ENCODE results near the gene HPSE2.

The HPSE2 gene

GRCh38 chr10:99125879-99126278 is 109.8 kb downstream of the HPSE2 start:
- H3K27ac ChIP-seq (ENCODE audit: low read depth, low read length), result no peak overlapping the region
- no peaks in the 10 kb centered on the region for H3K4me1 ChIP-seq (ENCODE audit: control insufficient read depth, insufficient read depth, low read length)
- H3K9ac ChIP-seq (ENCODE audit: low read length), result no peak overlapping the region
- H3K27me3 ChIP-seq (ENCODE audit: control insufficient read depth, insufficient read depth, low read length), result no peaks in the 10 kb centered on the region
- no peak overlapping the region for H3K4me3 ChIP-seq (ENCODE audit: low read length)
- no peaks in the 10 kb centered on the region for H3K36me3 ChIP-seq (ENCODE audit: control insufficient read depth, insufficient read depth, low read length)

GRCh38 chr10:99124376-99124775 is 111.3 kb downstream of the HPSE2 start:
- no peak overlapping the region for H3K4me3 ChIP-seq (ENCODE audit: low read length)
- H3K4me1 ChIP-seq (ENCODE audit: control insufficient read depth, insufficient read depth, low read length), result no peaks in the 10 kb centered on the region
- H3K27ac ChIP-seq (ENCODE audit: low read depth, low read length), result no peak overlapping the region
- no peaks in the 10 kb centered on the region for H3K36me3 ChIP-seq (ENCODE audit: control insufficient read depth, insufficient read depth, low read length)
- no peak overlapping the region for H3K9ac ChIP-seq (ENCODE audit: low read length)
- H3K27me3 ChIP-seq (ENCODE audit: control insufficient read depth, insufficient read depth, low read length), result no peaks in the 10 kb centered on the region

GRCh38 chr10:99123851-99124250 is 111.8 kb downstream of the HPSE2 start:
- Histone ChIP-seq H3K4me3 (ENCODE audit: low read length) (no peak overlapping the region), H3K27ac (ENCODE audit: low read depth, low read length) (no peak overlapping the region), H3K4me1 (ENCODE audit: control insufficient read depth, insufficient read depth, low read length) (no peaks in the 10 kb centered on the region), H3K9ac (ENCODE audit: low read length) (no peak overlapping the region), H3K36me3 (ENCODE audit: control insufficient read depth, insufficient read depth, low read length) (no peaks in the 10 kb centered on the region), H3K27me3 (ENCODE audit: control insufficient read depth, insufficient read depth, low read length) (no peaks in the 10 kb centered on the region)

- Histone ChIP-seq H3K27me3 (ENCODE audit: control insufficient read depth, insufficient read depth, low read length) (no peaks in the 10 kb centered on the region), H3K4me3 (ENCODE audit: low read length) (no peak overlapping the region), H3K27ac (ENCODE audit: low read depth, low read length) (no peak overlapping the region), H3K9ac (ENCODE audit: low read length) (no peak overlapping the region), H3K4me1 (ENCODE audit: control insufficient read depth, insufficient read depth, low read length) (no peaks in the 10 kb centered on the region), H3K36me3 (ENCODE audit: control insufficient read depth, insufficient read depth, low read length) (no peaks in the 10 kb centered on the region)
Measured at GRCh38 chr10:99123336-99123735, 112.3 kb downstream of the HPSE2 start.

- Histone ChIP-seq H3K4me1 (ENCODE audit: control insufficient read depth, insufficient read depth, low read length) (no peaks in the 10 kb centered on the region), H3K36me3 (ENCODE audit: control insufficient read depth, insufficient read depth, low read length) (no peaks in the 10 kb centered on the region), H3K4me3 (ENCODE audit: low read length) (no peak overlapping the region), H3K27me3 (ENCODE audit: control insufficient read depth, insufficient read depth, low read length) (no peaks in the 10 kb centered on the region), H3K9ac (ENCODE audit: low read length) (no peak overlapping the region), H3K27ac (ENCODE audit: low read depth, low read length) (no peak overlapping the region)
Measured at GRCh38 chr10:99119258-99119748, 116.3 kb downstream of the HPSE2 start.

GRCh38 chr10:99115703-99116102 is 119.9 kb downstream of the HPSE2 start:
- H3K36me3 ChIP-seq (ENCODE audit: control insufficient read depth, insufficient read depth, low read length), result no peaks in the 10 kb centered on the region
- no peak overlapping the region for H3K27ac ChIP-seq (ENCODE audit: low read depth, low read length)
- no peak overlapping the region for H3K9ac ChIP-seq (ENCODE audit: low read length)
- no peak overlapping the region for H3K4me3 ChIP-seq (ENCODE audit: low read length)
- no peaks in the 10 kb centered on the region for H3K4me1 ChIP-seq (ENCODE audit: control insufficient read depth, insufficient read depth, low read length)
- H3K27me3 ChIP-seq (ENCODE audit: control insufficient read depth, insufficient read depth, low read length), result no peaks in the 10 kb centered on the region

GRCh38 chr10:99085358-99085757 is 150.3 kb downstream of the HPSE2 start:
- H3K4me3 ChIP-seq (ENCODE audit: low read length), result no peak overlapping the region
- no peaks in the 10 kb centered on the region for H3K36me3 ChIP-seq (ENCODE audit: control insufficient read depth, insufficient read depth, low read length)
- H3K27ac ChIP-seq (ENCODE audit: low read depth, low read length), result no peak overlapping the region
- no peak overlapping the region for H3K9ac ChIP-seq (ENCODE audit: low read length)
- H3K4me1 ChIP-seq (ENCODE audit: control insufficient read depth, insufficient read depth, low read length), result no peaks in the 10 kb centered on the region
- H3K27me3 ChIP-seq (ENCODE audit: control insufficient read depth, insufficient read depth, low read length), result no peaks in the 10 kb centered on the region

- Histone ChIP-seq H3K9ac (ENCODE audit: low read length) (no peak overlapping the region), H3K27ac (ENCODE audit: low read depth, low read length) (no peak overlapping the region), H3K4me3 (ENCODE audit: low read length) (no peak overlapping the region), H3K4me1 (ENCODE audit: control insufficient read depth, insufficient read depth, low read length) (no peaks in the 10 kb centered on the region), H3K27me3 (ENCODE audit: control insufficient read depth, insufficient read depth, low read length) (no peaks in the 10 kb centered on the region), H3K36me3 (ENCODE audit: control insufficient read depth, insufficient read depth, low read length) (no peaks in the 10 kb centered on the region)
Measured at GRCh38 chr10:99084161-99084560, 151.5 kb downstream of the HPSE2 start.

GRCh38 chr10:99080275-99080945 is 155.2 kb downstream of the HPSE2 start:
- no peak overlapping the region for H3K4me3 ChIP-seq (ENCODE audit: low read length)
- H3K27me3 ChIP-seq (ENCODE audit: control insufficient read depth, insufficient read depth, low read length), result no peaks in the 10 kb centered on the region
- no peaks in the 10 kb centered on the region for H3K4me1 ChIP-seq (ENCODE audit: control insufficient read depth, insufficient read depth, low read length)
- H3K36me3 ChIP-seq (ENCODE audit: control insufficient read depth, insufficient read depth, low read length), result no peaks in the 10 kb centered on the region
- no peak overlapping the region for H3K9ac ChIP-seq (ENCODE audit: low read length)
- H3K27ac ChIP-seq (ENCODE audit: low read depth, low read length), result no peak overlapping the region

GRCh38 chr10:99062591-99062990 is 173.1 kb downstream of the HPSE2 start:
- H3K36me3 ChIP-seq (ENCODE audit: control insufficient read depth, insufficient read depth, low read length), result no peaks in the 10 kb centered on the region
- H3K4me1 ChIP-seq (ENCODE audit: control insufficient read depth, insufficient read depth, low read length), result no peaks in the 10 kb centered on the region
- no peak overlapping the region for H3K4me3 ChIP-seq (ENCODE audit: low read length)
- no peak overlapping the region for H3K27ac ChIP-seq (ENCODE audit: low read depth, low read length)
- H3K27me3 ChIP-seq (ENCODE audit: control insufficient read depth, insufficient read depth, low read length), result no peaks in the 10 kb centered on the region
- H3K9ac ChIP-seq (ENCODE audit: low read length), result no peak overlapping the region

GRCh38 chr10:99058762-99059161 is 176.9 kb downstream of the HPSE2 start:
- Histone ChIP-seq H3K4me1 (ENCODE audit: control insufficient read depth, insufficient read depth, low read length) (no peaks in the 10 kb centered on the region), H3K27me3 (ENCODE audit: control insufficient read depth, insufficient read depth, low read length) (no peaks in the 10 kb centered on the region), H3K9ac (ENCODE audit: low read length) (no peak overlapping the region)

GRCh38 chr10:99057936-99058690 is 177.5 kb downstream of the HPSE2 start:
- Histone ChIP-seq H3K4me1 (ENCODE audit: control insufficient read depth, insufficient read depth, low read length) (no peaks in the 10 kb centered on the region), H3K9ac (ENCODE audit: low read length) (no peak overlapping the region), H3K36me3 (ENCODE audit: control insufficient read depth, insufficient read depth, low read length) (no peaks in the 10 kb centered on the region), H3K27me3 (ENCODE audit: control insufficient read depth, insufficient read depth, low read length) (no peaks in the 10 kb centered on the region), H3K4me3 (ENCODE audit: low read length) (no peak overlapping the region), H3K27ac (ENCODE audit: low read depth, low read length) (no peak overlapping the region)

More at GRCh38 chr10:99058762-99059161, 176.9 kb downstream of the HPSE2 start:
- no peak overlapping the region for H3K27ac ChIP-seq (ENCODE audit: low read depth, low read length)
- no peak overlapping the region for H3K4me3 ChIP-seq (ENCODE audit: low read length)
- H3K36me3 ChIP-seq (ENCODE audit: control insufficient read depth, insufficient read depth, low read length), result no peaks in the 10 kb centered on the region

GRCh38 chr10:99045671-99046070 is 190.0 kb downstream of the HPSE2 start:
- no peak overlapping the region for H3K4me3 ChIP-seq (ENCODE audit: low read length)
- H3K9ac ChIP-seq (ENCODE audit: low read length), result no peak overlapping the region
- H3K27me3 ChIP-seq (ENCODE audit: control insufficient read depth, insufficient read depth, low read length), result no peaks in the 10 kb centered on the region
- no peaks in the 10 kb centered on the region for H3K36me3 ChIP-seq (ENCODE audit: control insufficient read depth, insufficient read depth, low read length)
- H3K4me1 ChIP-seq (ENCODE audit: control insufficient read depth, insufficient read depth, low read length), result no peaks in the 10 kb centered on the region
- H3K27ac ChIP-seq (ENCODE audit: low read depth, low read length), result no peak overlapping the region
